Heart right ventricle (tissue), 16 donors: Measurements from ENCODE around the gene CDH13. TPM values are rescaled to one million over a fixed set of nuclear protein-coding genes. Genes with fewer than 3 reads are reported as not detected.

Experiments
- ATAC-seq, 8 donors: fragments of 200-7000 bp; cut with Tn5 transposase; one replicate each; pipeline ENCODE4 v1.9.1; 2020; ENCODE audit warnings: mild to moderate bottlenecking in 8 of 8, moderate library complexity in 8 of 8, moderate number of reproducible peaks in 1 of 8
- DNase-seq, 2 donors: peaks; one replicate each; pipeline ENCODE4 v3.0.0-alpha.2; 2020
- H3K27ac ChIP-seq, 10 donors: fragments of 200-600 bp; sonication (generic) in 2 of 10; one replicate each; pipeline versions ENCODE4 v1.5.0 to v1.8.0; 2020 to 2022; ENCODE audit warnings: mild to moderate bottlenecking in 3 of 10
- H3K27me3 ChIP-seq, 7 donors: fragments of 200-600 bp; one replicate each; pipeline ENCODE4 v1.8.0; 2021 to 2022; ENCODE audit warnings: mild to moderate bottlenecking in 2 of 7
- H3K36me3 ChIP-seq, 9 donors: fragments of 200-600 bp; sonication (generic) in 1 of 9; one replicate each; pipeline versions ENCODE4 v1.5.0 to v1.8.0; 2020 to 2022; ENCODE audit warnings: mild to moderate bottlenecking in 2 of 9
- H3K4me1 ChIP-seq, 9 donors: fragments of 200-600 bp; sonication (generic) in 1 of 9; one replicate each; pipeline versions ENCODE4 v1.5.0 to v1.8.0; 2020 to 2022; ENCODE audit warnings: mild to moderate bottlenecking in 4 of 9
- H3K4me3 ChIP-seq, 10 donors: fragments of 200-600 bp; sonication (generic) in 2 of 10; one replicate each; pipeline versions ENCODE4 v1.5.0 to v1.8.0; 2020 to 2022; ENCODE audit warnings: mild to moderate bottlenecking in 7 of 10, moderate library complexity in 2 of 10
- H3K9me3 ChIP-seq, 11 donors: fragments of 200-600 bp in 10 of 11; sonication (generic) in 2 of 11; one replicate each; pipeline versions ENCODE4 v1.5.0 to v1.8.0; 2013 to 2022; ENCODE audit warnings: mild to moderate bottlenecking in 2 of 11, control low read depth in 1 of 11, moderate library complexity in 1 of 11
- WGBS, 2 donors: extraction: QIAGEN DNeasy Blood & Tissue Kit; methylation state at CpG; one replicate each; pipeline ENCODE4 v1.1.7; 2013; ENCODE audit warnings: inconsistent platforms in 1 of 2; 5-methylcytosine and 5-hydroxymethylcytosine counted together
- intact Hi-C, 10 donors: fragments of 100-400 bp; cut with DNase I; formaldehyde crosslinking; loops; one replicate each; pipeline versions ENCODE4 v1.11.1 to v1.14.2; 2022
- polyA plus RNA-seq, 2 donors: library from polyadenylated mRNA; stranded (reverse); fragments of 200-250 nt; gene quantifications; one replicate each; pipeline ENCODE4 v1.2.3, GENCODE V29; 2013
- total RNA-seq, 10 donors: library from RNA; stranded (reverse); fragmentation: NEBNext Ultra II Directional in 3 of 10; extraction: Animal tissue kit (Norgen Biotek cat#: 25700) in 3 of 10; gene quantifications; one replicate each; pipeline versions ENCODE4 v1.2.1 to v1.2.4, GENCODE V29; 2021 to 2023
- TF ChIP-seq, protein P1 (sequence below), 9 donors: fragments of 200-600 bp; sonication (generic) in 2 of 9; IDR thresholded peaks; one replicate each; pipeline versions ENCODE4 v1.5.0 to v1.8.0; 2021 to 2022; ENCODE audit warnings: antibody characterized with exemption in 9 of 9, mild to moderate bottlenecking in 5 of 9, moderate library complexity in 1 of 9
- donor health status: Arrhythmogenic right ventricular cardiomyopathy.
- donor health status: ischemic (EF 13 %, LVEDD 7.1; RV severe dilation, severe dysfunction).
- donor health status: healthy with polysubstance abuse.
- donor health status: DM: no; HTN: yes; CAD: no.
- donor health status: DM: no; HTN: no; CAD: no.
- donor health status: ischemic (EF 25% LVEDD 6.9; RV normal size, moderate dysfunction).
- donor health status: ischemic (EF 25% LVEDD 5.7; RV mildly dilated, moderate dysfunction).
- donor health status: healthy.
- donor health status: DM: yes; HTN: yes; CAD: no.
- donor health status: Ischemic cardiomyopathy.
- donor health status: ischemic (EF 35%, LVEDD 5.7; RV mildly dilated, moderate dysfunction).
- donor health status: nonischemic (EF 11% LVEDD 7.7; RV severe dilation, severe dysfunction).
- donor health status: DM: yes; HTN: yes; CAD: no.
- donor health status: PGD.
- donor health status: ischemic (EF 29% LVEDD 5.4; RV normal size, mild dysfunction).
- donor health status: nonischemic (EF 23%, LVEDD 6.1; RV moderate dilation, normal function).

Gene CDH13
- total and polyA plus RNA-seq, 12 donors = 15.5 to 221 (median 168) TPM

DNA sequence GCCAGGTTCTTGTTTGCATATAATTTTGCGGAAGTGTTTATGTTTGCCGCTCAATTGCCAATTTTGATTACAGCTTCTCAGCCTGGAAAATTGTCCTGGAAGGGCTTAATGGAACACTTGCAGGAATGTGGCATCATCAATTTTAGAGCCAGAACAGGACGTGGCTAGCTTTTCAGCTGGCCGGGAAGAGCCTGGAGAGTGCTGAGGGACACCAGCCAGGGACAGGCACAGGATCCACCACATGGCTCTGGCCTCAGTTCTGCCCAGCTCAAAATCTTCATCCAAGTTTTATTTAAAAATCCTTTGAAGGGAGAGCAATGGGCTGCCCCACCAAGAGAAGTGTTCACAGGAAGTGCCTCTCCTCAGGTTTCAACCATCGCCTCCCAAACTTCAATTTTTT is 893.8 kb downstream of the CDH13 start:
- intact Hi-C loops = no loop called here
- no peak for DNase-seq
- H3K36me3 ChIP-seq = no peaks in the 10 kb centered on the region
- H3K27me3 ChIP-seq = no peaks in the 10 kb centered on the region
- no peak overlapping the region for H3K4me3 ChIP-seq
- ATAC-seq = peak in 2 of 8 donors; percentile 59 to 83
- no peak overlapping the region for H3K27ac ChIP-seq
- H3K4me1 ChIP-seq = no peaks in the 10 kb centered on the region
- WGBS, 2 donors = 75 to 76% methylated on average over 5 of the region's 5 CpGs
- TF ChIP-seq, protein P1, sequence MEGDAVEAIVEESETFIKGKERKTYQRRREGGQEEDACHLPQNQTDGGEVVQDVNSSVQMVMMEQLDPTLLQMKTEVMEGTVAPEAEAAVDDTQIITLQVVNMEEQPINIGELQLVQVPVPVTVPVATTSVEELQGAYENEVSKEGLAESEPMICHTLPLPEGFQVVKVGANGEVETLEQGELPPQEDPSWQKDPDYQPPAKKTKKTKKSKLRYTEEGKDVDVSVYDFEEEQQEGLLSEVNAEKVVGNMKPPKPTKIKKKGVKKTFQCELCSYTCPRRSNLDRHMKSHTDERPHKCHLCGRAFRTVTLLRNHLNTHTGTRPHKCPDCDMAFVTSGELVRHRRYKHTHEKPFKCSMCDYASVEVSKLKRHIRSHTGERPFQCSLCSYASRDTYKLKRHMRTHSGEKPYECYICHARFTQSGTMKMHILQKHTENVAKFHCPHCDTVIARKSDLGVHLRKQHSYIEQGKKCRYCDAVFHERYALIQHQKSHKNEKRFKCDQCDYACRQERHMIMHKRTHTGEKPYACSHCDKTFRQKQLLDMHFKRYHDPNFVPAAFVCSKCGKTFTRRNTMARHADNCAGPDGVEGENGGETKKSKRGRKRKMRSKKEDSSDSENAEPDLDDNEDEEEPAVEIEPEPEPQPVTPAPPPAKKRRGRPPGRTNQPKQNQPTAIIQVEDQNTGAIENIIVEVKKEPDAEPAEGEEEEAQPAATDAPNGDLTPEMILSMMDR (IDR thresholded peaks at IDR 0.05) = no peak
- peaks cover 0 to 14% (median 0%) of the 10 kb centered on the region in 11 donors for H3K9me3 ChIP-seq

DNA sequence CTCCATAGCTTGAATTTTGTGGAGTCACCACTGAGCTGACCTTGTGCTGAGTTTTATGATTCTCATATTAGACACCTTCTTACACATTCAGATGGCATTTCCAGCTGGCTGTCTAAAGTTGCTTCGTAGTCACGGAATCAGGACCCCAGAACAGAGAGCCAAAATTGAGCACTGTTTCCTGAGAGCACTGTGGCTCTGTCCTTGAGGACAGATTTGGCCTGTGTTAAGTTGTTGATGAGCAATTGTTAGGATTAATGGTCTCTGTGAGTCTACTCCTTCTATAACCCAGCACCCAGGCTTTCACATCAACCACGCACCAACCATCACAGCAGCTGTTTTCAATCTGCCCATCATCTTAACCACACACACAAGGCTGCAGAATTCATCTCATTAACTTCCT is 903.5 kb downstream of the CDH13 start:
- Histone ChIP-seq H3K4me1 (no peaks in the 10 kb centered on the region), H3K27me3 (no peaks in the 10 kb centered on the region), H3K36me3 (no peaks in the 10 kb centered on the region), H3K4me3 (no peak overlapping the region), H3K27ac (no peak overlapping the region), H3K9me3 (no peaks in the 10 kb centered on the region)
- 84 to 91% methylated on average over 3 of the region's 3 CpGs for WGBS, 2 donors
- TF ChIP-seq, protein P1 (IDR thresholded peaks at IDR 0.05) = no peak
- ATAC-seq = no peak
- DNase-seq = no peak
- intact Hi-C loops = no loop called here

DNA sequence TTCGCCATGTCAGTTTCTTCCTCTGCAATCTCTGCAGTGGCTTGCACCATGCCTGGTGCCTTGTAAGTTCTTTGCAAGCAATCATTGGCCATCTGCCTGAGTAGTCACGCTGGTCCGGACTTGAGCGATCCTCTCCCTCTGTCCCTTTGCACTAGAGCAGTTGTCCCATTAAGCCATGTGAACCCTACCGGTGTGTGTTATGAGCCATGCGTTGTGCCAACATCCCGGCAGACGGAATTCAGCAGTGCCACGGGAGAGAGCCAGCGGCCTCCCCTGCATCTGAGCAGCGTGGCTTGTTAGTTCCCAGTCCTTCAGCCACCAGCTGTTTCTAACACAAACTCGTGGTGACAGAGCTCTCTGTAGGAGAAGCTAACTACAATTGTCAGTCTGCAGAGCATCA is 905.9 kb downstream of the CDH13 start:
- no peaks in the 10 kb centered on the region for H3K4me1 ChIP-seq
- DNase-seq (no peak), ATAC-seq (no peak)
- no peak overlapping the region for H3K27ac ChIP-seq
- no peaks in the 10 kb centered on the region for H3K27me3 ChIP-seq
- H3K36me3 ChIP-seq = no peaks in the 10 kb centered on the region
- no peak overlapping the region for H3K4me3 ChIP-seq
- TF ChIP-seq, protein P1 (IDR thresholded peaks at IDR 0.05) = no peak
- intact Hi-C loops = no loop called here
- H3K9me3 ChIP-seq = no peaks in the 10 kb centered on the region
- 89 to 92% methylated on average over 12 of the region's 12 CpGs for WGBS, 2 donors

DNA sequence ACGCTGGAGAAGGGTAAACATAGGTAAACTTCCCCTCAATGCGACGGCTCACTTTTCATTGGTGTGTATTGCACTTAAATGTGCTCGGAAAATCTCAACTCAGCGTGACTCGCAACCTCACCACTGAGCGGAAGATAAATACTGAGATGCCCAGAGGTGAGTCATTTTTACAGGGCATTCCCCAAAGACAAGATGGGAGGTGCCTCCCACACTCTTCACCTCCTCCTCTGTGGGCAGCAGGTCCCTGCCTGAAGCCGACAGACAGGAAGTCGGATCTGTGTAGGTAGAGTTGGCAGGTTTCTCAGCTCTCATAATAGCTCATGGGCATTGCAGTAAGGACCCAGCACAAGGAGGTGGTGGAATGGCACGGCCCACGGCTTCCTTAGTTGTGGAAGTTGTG is 906.4 kb downstream of the CDH13 start:
- Histone ChIP-seq H3K27ac (no peak overlapping the region), H3K9me3 (no peaks in the 10 kb centered on the region), H3K4me1 (no peaks in the 10 kb centered on the region), H3K4me3 (no peak overlapping the region), H3K36me3 (no peaks in the 10 kb centered on the region), H3K27me3 (no peaks in the 10 kb centered on the region)
- intact Hi-C loops = no loop called here
- 86 to 88% methylated on average over 11 of the region's 11 CpGs for WGBS, 2 donors
- TF ChIP-seq, protein P1 (IDR thresholded peaks at IDR 0.05) = no peak
- ATAC-seq (no peak), DNase-seq (no peak)
